Left lung (tissue), 14 donors: ENCODE results near the gene UBL4A. TPM values are rescaled to one million over a fixed set of nuclear protein-coding genes. Genes with fewer than 3 reads are reported as not detected.

Source experiments
- ATAC-seq: fragments of 200-7000 bp; cut with Tn5 transposase; one replicate; pipeline ENCODE4 v1.9.1; 2020; ENCODE audit warnings: moderate library complexity
- DNase-seq, 4 donors: peaks; one replicate each; pipeline ENCODE4 v3.0.0-alpha.2; 2013 to 2020
- H3K27ac ChIP-seq, 2 donors: fragments of 200-600 bp; sonication (generic) in 1 of 2; one replicate each; pipeline versions ENCODE4 v1.5.0 to v1.8.0; 2020 to 2021
- H3K27me3 ChIP-seq, 2 donors: fragments of 200-600 bp; sonication (generic) in 1 of 2; one replicate each; pipeline versions ENCODE4 v1.5.0 to v1.8.0; 2020 to 2021
- H3K36me3 ChIP-seq, 2 donors: fragments of 200-600 bp; sonication (generic) in 1 of 2; one replicate each; pipeline versions ENCODE4 v1.5.0 to v1.8.0; 2020 to 2021
- H3K4me1 ChIP-seq, 2 donors: fragments of 200-600 bp; one replicate each; pipeline ENCODE4 v1.8.0; 2021
- H3K4me3 ChIP-seq, 2 donors: fragments of 200-600 bp; sonication (generic) in 1 of 2; one replicate each; pipeline versions ENCODE4 v1.5.0 to v1.8.0; 2020 to 2021; ENCODE audit warnings: mild to moderate bottlenecking in 1 of 2
- H3K9me3 ChIP-seq, 2 donors: fragments of 200-600 bp; sonication (generic) in 1 of 2; one replicate each; pipeline versions ENCODE4 v1.5.0 to v1.8.0; 2020 to 2021
- intact Hi-C, 2 donors: fragments of 100-400 bp; cut with DNase I; formaldehyde crosslinking; loops; one replicate each; pipeline versions ENCODE4 v1.11.2 to v1.14.2; 2022
- long read RNA-seq, 12 donors: library from polyadenylated mRNA in 2 of 12; unstranded in 2 of 12; transcript quantifications; one replicate each; pipeline ENCODE4 v2.0.0 and lab custom pipeline, GENCODE V29; 2019 to 2026
- polyA plus RNA-seq, 6 donors: library from polyadenylated mRNA; unstranded; fragments of 120-200 nt; gene quantifications; one replicate each; pipeline ENCODE4 v1.2.1, GENCODE V29; 2013; ENCODE audit not compliant: insufficient read length in 6 of 6
- total RNA-seq, 2 donors: library from RNA; stranded (reverse); fragmentation: NEBNext Ultra II Directional; extraction: Animal tissue kit (Norgen Biotek cat#: 25700); gene quantifications; one replicate each; pipeline ENCODE4 v1.2.1, GENCODE V29; 2021
- TF ChIP-seq, protein P1 (sequence below), 2 donors: fragments of 200-600 bp; sonication (generic) in 1 of 2; IDR thresholded peaks; one replicate each; pipeline versions ENCODE4 v1.5.0 to v1.8.0; 2021; ENCODE audit warnings: antibody characterized with exemption in 2 of 2
- donor health status: DM: no; HTN: yes; CAD: no.
- donor health status: DM: no; HTN: no; CAD: no.

UBL4A gene
- 10 to 100 TPM; 33.4 to 37.9 TPM for total RNA-seq
- polyA plus RNA-seq = 10 to 100 TPM; 24.7 to 32.3 (median 27.2) TPM
- long read RNA-seq, donor 1, transcript UBL4A-202 (4 exons, 2,382 nt) = major isoform, 24 of 26 reads
- long read RNA-seq, donor 1, partial matches to known transcripts = 0 of 26 reads
- long read RNA-seq, donor 1, other reads (novel, unspliced or antisense) = 0 of 26 reads
- long read RNA-seq, donor 2, transcript UBL4A-202 (4 exons, 2,382 nt) = major isoform, 15 of 15 reads
- long read RNA-seq, donor 2, partial matches to known transcripts = 0 of 15 reads
- long read RNA-seq, donor 2, other reads (novel, unspliced or antisense) = 0 of 15 reads
- long read RNA-seq, donor 3, transcript UBL4A-202 (4 exons, 2,382 nt) = major isoform, 19 of 19 reads
- long read RNA-seq, donor 3, partial matches to known transcripts = 0 of 19 reads
- long read RNA-seq, donor 3, other reads (novel, unspliced or antisense) = 0 of 19 reads
- long read RNA-seq, donor 4, transcript UBL4A-202 (4 exons, 2,382 nt) = major isoform, 29 of 31 reads
- long read RNA-seq, donor 4, partial matches to known transcripts = 1 of 31 reads
- long read RNA-seq, donor 4, other reads (novel, unspliced or antisense) = 1 of 31 reads
- long read RNA-seq, donor 5, transcript UBL4A-202 (4 exons, 2,382 nt) = major isoform, 19 of 19 reads
- long read RNA-seq, donor 5, partial matches to known transcripts = 0 of 19 reads
- long read RNA-seq, donor 5, other reads (novel, unspliced or antisense) = 0 of 19 reads
- long read RNA-seq, donor 6, transcript UBL4A-202 (4 exons, 2,382 nt) = major isoform, 15 of 15 reads
- long read RNA-seq, donor 6, partial matches to known transcripts = 0 of 15 reads
- long read RNA-seq, donor 6, other reads (novel, unspliced or antisense) = 0 of 15 reads
- long read RNA-seq, donor 7, transcript UBL4A-202 (4 exons, 2,382 nt) = major isoform, 11 of 12 reads
- long read RNA-seq, donor 7, partial matches to known transcripts = 0 of 12 reads
- long read RNA-seq, donor 7, other reads (novel, unspliced or antisense) = 0 of 12 reads
- long read RNA-seq, donor 8, transcript UBL4A-202 (4 exons, 2,382 nt) = major isoform, 14 of 16 reads
- long read RNA-seq, donor 8, partial matches to known transcripts = 0 of 16 reads
- long read RNA-seq, donor 8, other reads (novel, unspliced or antisense) = 0 of 16 reads
- long read RNA-seq, donor 9 = 0 reads
- long read RNA-seq, donor 10, transcript UBL4A-202 (4 exons, 2,382 nt) = major isoform, 44 of 52 reads
- long read RNA-seq, donor 10, partial matches to known transcripts = 2 of 52 reads
- long read RNA-seq, donor 10, other reads (novel, unspliced or antisense) = 6 of 52 reads
- long read RNA-seq, donor 11, transcript UBL4A-202 (4 exons, 2,382 nt) = major isoform, 18 of 20 reads
- long read RNA-seq, donor 11, partial matches to known transcripts = 0 of 20 reads
- long read RNA-seq, donor 11, other reads (novel, unspliced or antisense) = 0 of 20 reads
- long read RNA-seq, donor 12, transcript UBL4A-202 (4 exons, 2,382 nt) = major isoform, 14 of 14 reads
- long read RNA-seq, donor 12, partial matches to known transcripts = 0 of 14 reads
- long read RNA-seq, donor 12, other reads (novel, unspliced or antisense) = 0 of 14 reads

DNA sequence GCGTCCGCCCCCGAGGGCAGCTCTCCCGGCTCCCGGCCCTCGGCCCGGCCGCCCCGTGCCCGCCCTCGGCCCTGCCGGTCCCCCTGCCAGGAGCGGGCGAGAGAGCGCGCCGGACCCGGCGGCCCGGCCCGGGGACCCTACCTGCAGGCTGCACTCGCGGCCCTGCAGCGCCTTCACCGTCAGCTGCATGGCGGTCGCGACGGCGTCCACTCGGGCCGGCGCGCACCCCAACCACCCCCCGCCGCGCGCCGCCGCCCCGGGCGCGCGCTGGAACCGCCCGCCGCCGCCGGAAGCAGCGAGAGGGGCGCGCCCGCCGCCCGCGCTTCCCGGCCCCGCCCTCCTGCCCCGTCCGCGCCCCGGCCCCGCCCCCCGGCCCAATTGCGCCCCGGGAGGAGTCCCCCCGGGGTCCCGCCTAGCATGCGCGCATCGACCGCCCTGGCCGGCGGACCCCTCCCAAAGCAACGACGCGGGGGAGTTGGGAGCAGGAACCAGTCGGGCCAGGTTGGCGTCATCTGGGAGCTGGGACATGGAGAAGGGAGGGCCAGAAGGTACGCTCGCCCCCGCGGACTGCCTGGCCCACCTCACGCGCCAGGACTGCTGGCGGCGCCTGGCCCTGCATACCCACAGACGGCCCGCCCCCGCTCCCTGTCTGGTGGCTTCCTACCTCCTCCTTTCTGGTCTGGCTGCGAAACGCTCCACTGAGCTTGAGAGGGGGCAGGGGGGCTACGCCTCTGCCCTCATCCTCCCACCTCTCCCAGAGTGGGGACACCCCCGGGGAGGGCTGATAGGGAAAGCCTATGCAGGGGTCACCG is at the start of gene UBL4A:
TSS of gene UBL4A (minus strand) at position 220 of the 812 bp plus-strand sequence. CDS start at position 189, 31 bp downstream.
- peak within 1 kb of the TSS; percentile 70 to 80 for H3K27ac ChIP-seq
- TF ChIP-seq, protein P1, sequence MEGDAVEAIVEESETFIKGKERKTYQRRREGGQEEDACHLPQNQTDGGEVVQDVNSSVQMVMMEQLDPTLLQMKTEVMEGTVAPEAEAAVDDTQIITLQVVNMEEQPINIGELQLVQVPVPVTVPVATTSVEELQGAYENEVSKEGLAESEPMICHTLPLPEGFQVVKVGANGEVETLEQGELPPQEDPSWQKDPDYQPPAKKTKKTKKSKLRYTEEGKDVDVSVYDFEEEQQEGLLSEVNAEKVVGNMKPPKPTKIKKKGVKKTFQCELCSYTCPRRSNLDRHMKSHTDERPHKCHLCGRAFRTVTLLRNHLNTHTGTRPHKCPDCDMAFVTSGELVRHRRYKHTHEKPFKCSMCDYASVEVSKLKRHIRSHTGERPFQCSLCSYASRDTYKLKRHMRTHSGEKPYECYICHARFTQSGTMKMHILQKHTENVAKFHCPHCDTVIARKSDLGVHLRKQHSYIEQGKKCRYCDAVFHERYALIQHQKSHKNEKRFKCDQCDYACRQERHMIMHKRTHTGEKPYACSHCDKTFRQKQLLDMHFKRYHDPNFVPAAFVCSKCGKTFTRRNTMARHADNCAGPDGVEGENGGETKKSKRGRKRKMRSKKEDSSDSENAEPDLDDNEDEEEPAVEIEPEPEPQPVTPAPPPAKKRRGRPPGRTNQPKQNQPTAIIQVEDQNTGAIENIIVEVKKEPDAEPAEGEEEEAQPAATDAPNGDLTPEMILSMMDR (IDR thresholded peaks at IDR 0.05) = no peak
- no peaks in the 10 kb centered on the region for H3K27me3 ChIP-seq
- DNase-seq = peak; percentile 36 to 87 (median 74)
- no peaks in the 10 kb centered on the region for H3K9me3 ChIP-seq
- H3K36me3 ChIP-seq = peaks cover 0 to 17% of the 10 kb centered on the region in 2 donors
- peaks cover 6 to 46% of the 10 kb centered on the region in 2 donors for H3K4me1 ChIP-seq
- intact Hi-C loops = no loop called here
- H3K4me3 ChIP-seq = peak within 1 kb of the TSS; percentile 54 to 68
- peak; percentile 54 for ATAC-seq

DNA sequence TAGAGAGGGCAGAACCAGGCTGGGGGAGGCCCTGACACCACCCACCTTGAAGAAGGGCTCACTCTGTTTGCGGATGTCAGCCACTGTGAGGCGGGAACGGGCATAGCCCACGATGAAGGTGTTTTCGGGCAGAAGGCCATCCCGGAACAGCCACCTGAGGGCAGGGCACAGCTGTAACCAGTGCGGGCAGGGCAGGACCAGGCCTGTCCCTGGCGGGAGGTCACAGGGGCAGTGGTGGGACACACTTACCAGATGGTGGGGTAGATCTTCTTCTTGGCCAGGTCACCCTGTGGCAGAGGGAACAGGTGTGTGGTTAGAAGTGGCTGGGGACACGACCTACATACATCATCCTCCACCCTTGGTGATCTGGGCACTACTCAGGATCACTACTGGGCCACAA is 49.5 kb upstream of the UBL4A start:
- intact Hi-C loops = no loop called here
- no peaks in the 10 kb centered on the region for H3K9me3 ChIP-seq
- no peaks in the 10 kb centered on the region for H3K27me3 ChIP-seq
- no peak overlapping the region for H3K4me3 ChIP-seq
- TF ChIP-seq, protein P1 (IDR thresholded peaks at IDR 0.05) = no peak
- ATAC-seq (no peak), DNase-seq (no peak)
- H3K4me1 ChIP-seq = peaks cover 0 to 20% of the 10 kb centered on the region in 2 donors
- no peak overlapping the region for H3K27ac ChIP-seq
- peaks cover 0 to 43% of the 10 kb centered on the region in 2 donors for H3K36me3 ChIP-seq

DNA sequence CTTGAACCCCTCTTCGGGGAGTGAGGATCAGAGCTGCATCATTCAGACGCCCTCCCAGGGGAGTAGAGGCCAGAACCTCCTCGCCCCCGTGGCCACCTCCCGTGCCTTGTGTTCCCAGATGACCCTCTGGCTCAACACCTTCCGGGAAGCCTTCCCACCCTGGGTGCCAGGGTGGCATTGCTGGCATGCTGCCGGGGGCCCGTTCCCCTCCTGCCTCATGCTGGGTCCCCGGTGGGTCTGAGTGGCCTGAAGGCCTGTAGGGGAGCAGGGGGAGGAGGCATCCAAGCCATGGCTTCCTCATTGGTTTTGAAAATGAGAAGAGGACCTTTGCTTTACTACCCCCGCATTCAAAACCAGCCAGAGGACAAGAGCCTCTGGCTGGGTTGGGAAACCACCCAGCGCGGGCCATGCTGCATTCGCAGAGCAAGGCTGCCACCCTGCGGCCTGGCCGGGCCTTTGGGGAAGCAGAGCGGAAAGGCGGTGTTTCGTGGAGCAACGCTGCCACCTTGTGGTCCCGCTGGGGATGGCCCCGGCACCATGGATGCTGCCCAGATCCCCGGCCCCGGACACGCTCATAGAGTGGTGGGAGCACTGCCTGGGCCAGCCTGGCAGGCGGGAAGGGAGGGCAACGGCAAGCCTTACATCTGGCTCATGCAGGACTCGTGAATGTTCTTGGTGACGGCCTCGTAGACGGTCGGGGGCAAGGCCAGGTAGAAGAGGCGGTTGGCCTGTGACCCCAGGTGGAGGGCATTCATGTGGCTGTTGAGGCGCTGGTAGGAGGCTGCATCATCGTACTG is 48.3 kb upstream of the UBL4A start:
- DNase-seq (peak; percentile 78 to 96 (median 92)), ATAC-seq (peak; percentile 99)
- Histone ChIP-seq H3K4me3 (no peak overlapping the region), H3K27ac (no peak overlapping the region), H3K36me3 (peaks cover 0 to 43% of the 10 kb centered on the region in 2 donors), H3K27me3 (no peaks in the 10 kb centered on the region), H3K9me3 (no peaks in the 10 kb centered on the region), H3K4me1 (peaks cover 0 to 20% of the 10 kb centered on the region in 2 donors)
- TF ChIP-seq, protein P1 (IDR thresholded peaks at IDR 0.05) = peak; percentile 97 to 99
- intact Hi-C loops = no loop called here
